Measurements from ENCODE around the gene PEX11B.

GRCh38 chr1:145891143-145891542 is 27.4 kb downstream of the PEX11B start:
- TF ChIP-seq CTCF (IDR thresholded peaks at IDR 0.05) (no peak), POLR2A (IDR thresholded peaks at IDR 0.05) (no peak)
